OCI-LY7 (cell line): ENCODE data around the gene BSND. TPM values are rescaled to one million over a fixed set of nuclear protein-coding genes. Genes with fewer than 3 reads are reported as not detected.

Experiments used
- Bru-seq: library from RNA; stranded (reverse); fragments of 400-500 nt; gene quantifications from one replicate; lab custom pipeline; 2021; lab: Mats Ljungman, UMichigan
- BruChase-seq, 2 experiments: library from RNA; stranded (reverse); fragments of 400-500 nt; gene quantifications; one replicate each; lab custom pipeline; 2021; lab: Mats Ljungman, UMichigan
- BruUV-seq: library from RNA; stranded (reverse); fragments of 400-500 nt; replicated peaks from 2 replicates; lab custom pipeline; 2021; lab: Mats Ljungman, UMichigan
- CTCF ChIA-PET: fragments of 300-600 bp; sonication (Branson Sonifier 250); formaldehyde crosslinking; loops from one replicate; lab custom pipeline; 2022; ENCODE audit warnings: antibody characterized with exemption; ENCODE audit not compliant: unreplicated experiment; lab: Charles Lee
- POLR2A ChIA-PET: fragments of 300-600 bp; sonication (Branson Sonifier 250); formaldehyde crosslinking; loops from one replicate; lab custom pipeline; 2022; ENCODE audit warnings: antibody characterized with exemption; lab: Charles Lee
- DNase-seq: peaks from one replicate; pipeline ENCODE4 v3.0.0-alpha.2; 2015; ENCODE audit warnings: low spot score
- H2AFZ ChIP-seq: fragments of 200-600 bp; sonication (generic), shearing (Covaris generic); 2 replicates; pipeline ENCODE4 v1.6.1; 2014; ENCODE audit warnings: mild to moderate bottlenecking, antibody characterized with exemption, low read length, moderate library complexity
- H3K27ac ChIP-seq: fragments of 200-600 bp; sonication (generic); 2 replicates; pipeline ENCODE4 v1.5.1; 2014; ENCODE audit warnings: mixed run types, low read depth, mild to moderate bottlenecking, moderate library complexity, low read length, inconsistent platforms; ENCODE audit not compliant: poor library complexity, severe bottlenecking
- H3K36me3 ChIP-seq: fragments of 200-600 bp; sonication (generic); 2 replicates; pipeline ENCODE4 v1.6.1; 2014; ENCODE audit warnings: mild to moderate bottlenecking, antibody characterized with exemption, low read length, moderate library complexity, mixed read lengths; ENCODE audit not compliant: insufficient read depth
- H3K4me1 ChIP-seq: fragments of 200-600 bp; sonication (generic); 2 replicates; pipeline ENCODE4 v1.5.1; 2014; ENCODE audit warnings: mild to moderate bottlenecking, low read length; ENCODE audit not compliant: insufficient read depth, poor library complexity, severe bottlenecking
- H3K4me2 ChIP-seq: fragments of 200-600 bp; sonication (generic); 2 replicates; pipeline ENCODE4 v1.6.1; 2014; ENCODE audit warnings: mild to moderate bottlenecking, low read length
- H3K4me3 ChIP-seq: fragments of 200-600 bp; sonication (generic); 2 replicates; pipeline ENCODE4 v1.5.1; 2014; ENCODE audit warnings: mild to moderate bottlenecking, low read depth, low read length; ENCODE audit not compliant: poor library complexity, severe bottlenecking
- H3K79me2 ChIP-seq: fragments of 200-600 bp; sonication (generic); 2 replicates; pipeline ENCODE4 v1.6.1; 2016; ENCODE audit warnings: low read depth, mild to moderate bottlenecking, low read length, moderate library complexity, mixed read lengths; ENCODE audit not compliant: insufficient read depth
- H3K9me2 ChIP-seq: fragments of 200-600 bp; sonication (generic); 2 replicates; pipeline ENCODE4 v1.6.1; 2016; ENCODE audit warnings: mild to moderate bottlenecking, low read length, mixed read lengths; ENCODE audit not compliant: insufficient read depth
- H3K9me3 ChIP-seq: fragments of 200-600 bp; sonication (generic); 2 replicates; pipeline ENCODE4 v1.6.1; 2014; ENCODE audit warnings: mild to moderate bottlenecking, mixed run types, low read length, mixed read lengths
- H4K20me1 ChIP-seq: fragments of 200-600 bp; sonication (generic); 2 replicates; pipeline ENCODE4 v1.6.1; 2014; ENCODE audit warnings: mild to moderate bottlenecking, antibody characterized with exemption, low read length, moderate library complexity, mixed read lengths; ENCODE audit not compliant: insufficient read depth
- CTCF ChIP-seq: fragments of 200-600 bp; sonication (generic); conservative IDR thresholded peaks from 2 replicates; pipeline ENCODE4 v1.5.1; 2014; ENCODE audit warnings: mild to moderate bottlenecking, antibody characterized with exemption, low read length, moderate library complexity, mixed read lengths
- EZH2phosphoT487 ChIP-seq: fragments of 200-600 bp; sonication (generic); IDR thresholded peaks from 2 replicates; pipeline ENCODE4 v1.6.1; 2018; ENCODE audit warnings: low read depth, borderline replicate concordance, mild to moderate bottlenecking, mixed run types, antibody characterized with exemption, low read length, moderate library complexity, mixed read lengths
- intact Hi-C: fragments of 100-400 bp; cut with micrococcal nuclease; formaldehyde crosslinking; loops from one replicate; pipeline ENCODE4 v1.10.0; 2022; ENCODE audit not compliant: unreplicated experiment
- long read RNA-seq: library from polyadenylated mRNA; stranded (forward); transcript quantifications from one replicate; pipeline ENCODE4 v2.0.0, GENCODE V29; 2022
- total RNA-seq, 2 experiments: library from RNA; depleted of rRNA in 1 of 2; stranded (reverse); fragments of >200 nt in 1 of 2; shearing (Covaris generic) in 1 of 2; gene quantifications; 2 replicates each; pipeline ENCODE4 v1.2.3, GENCODE V29; 2014 to 2022

Gene BSND
- total RNA-seq (2014; rRNA removed; shearing (Covaris generic)) (not detected in 2 replicates), total RNA-seq (2022) (not detected in 2 replicates), Bru-seq, nascent RNA (not detected), BruChase-seq, experiment 1, labeled RNA remaining after a 6-hour chase (not detected), BruChase-seq, experiment 2, labeled RNA remaining after a 2-hour chase (not detected)
- long read RNA-seq, result 0 reads

DNA sequence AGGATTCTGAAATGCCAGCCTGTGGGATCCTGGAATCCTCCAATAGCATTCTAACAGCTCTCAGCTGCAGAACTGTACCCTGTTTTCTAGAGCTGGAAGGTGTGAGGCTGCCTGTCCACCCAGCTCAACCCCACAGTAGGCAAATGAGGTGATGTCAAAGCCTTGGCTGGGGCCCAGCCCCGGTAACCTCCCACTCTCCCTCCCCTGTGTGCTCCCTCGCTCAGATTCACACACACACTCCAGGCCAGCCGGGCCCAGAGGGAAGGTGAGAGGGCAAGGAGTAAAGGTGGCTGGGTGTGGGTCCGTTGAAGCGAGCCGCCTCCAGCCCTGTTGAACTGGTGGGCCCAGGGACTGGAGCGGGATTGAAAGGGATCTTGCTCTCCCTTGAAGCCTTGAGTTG, at the start of gene BSND:
BSND (plus strand) TSS at position 257 of the 400 bp plus-strand sequence. CDS start 254 bp downstream, outside the sequence.
- Histone ChIP-seq H4K20me1 (no peaks in the 10 kb centered on the region), H3K79me2 (no peaks in the 10 kb centered on the region), H3K4me1 (no peaks in the 10 kb centered on the region), H3K36me3 (no peaks in the 10 kb centered on the region), H3K4me3 (no peak within 1 kb of the TSS), H3K9me3 (no peaks in the 10 kb centered on the region), H3K27ac (no peak within 1 kb of the TSS), H3K9me2 (no peaks in the 10 kb centered on the region), H3K4me2 (no peak within 1 kb of the TSS), H2AFZ (no peak within 1 kb of the TSS)
- POLR2A ChIA-PET, result no interaction called here
- BruUV-seq, result no TSS peak
- intact Hi-C loops, result no loop called here
- no peak for DNase-seq
- TF ChIP-seq EZH2phosphoT487 (no peak), CTCF (no peak)
- CTCF ChIA-PET, result no interaction called here

DNA sequence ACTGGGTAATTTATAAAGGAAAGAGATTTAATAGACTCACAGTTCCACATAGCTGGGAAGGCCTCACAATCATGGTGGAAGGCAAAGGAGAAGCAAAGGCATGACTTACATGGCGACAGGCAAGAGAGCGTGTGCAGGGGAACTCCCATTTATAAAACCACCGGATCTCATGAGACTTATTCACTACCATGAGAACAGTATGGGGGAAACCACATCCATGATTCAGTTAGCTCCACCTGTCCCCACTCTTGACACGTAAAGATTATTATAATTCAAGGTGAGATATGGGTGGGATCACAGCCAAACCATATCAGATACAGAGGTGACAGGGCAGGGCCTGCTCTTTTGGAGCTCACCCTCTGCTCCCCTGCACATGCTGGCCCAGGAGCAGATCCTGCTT, 49.7 kb upstream of the BSND start:
- POLR2A ChIA-PET, result no interaction called here

More for the DNA sequence above, 49.7 kb upstream of the BSND start:
- H2AFZ ChIP-seq, result no peak overlapping the region
- H3K79me2 ChIP-seq, result no peaks in the 10 kb centered on the region
- H4K20me1 ChIP-seq, result no peaks in the 10 kb centered on the region
- no peaks in the 10 kb centered on the region for H3K4me1 ChIP-seq
- H3K36me3 ChIP-seq, result no peaks in the 10 kb centered on the region
- CTCF ChIA-PET, result no interaction called here
- intact Hi-C loops, result no loop called here
- BruUV-seq, result no TSS peak
- TF ChIP-seq CTCF (no peak), EZH2phosphoT487 (no peak)
- no peak overlapping the region for H3K4me2 ChIP-seq
- H3K27ac ChIP-seq, result no peak overlapping the region
- no peaks in the 10 kb centered on the region for H3K9me3 ChIP-seq
- no peak overlapping the region for H3K4me3 ChIP-seq
- H3K9me2 ChIP-seq, result no peaks in the 10 kb centered on the region
- no peak for DNase-seq
